T-cell (primary cell): ENCODE measurements around the gene ARHGAP15. TPM values are rescaled to one million over a fixed set of nuclear protein-coding genes. Genes with fewer than 3 reads are reported as not detected.

Experiments
- ATAC-seq, 4 experiments: fragments of 200-7000 bp in 3 of 4; fragments of 150-1000 bp in 1 of 4; cut with Tn5 transposase; replicated peaks in 1 of 4; 1 replicate in 3 of 4; 2 replicates in 1 of 4; pipeline ENCODE4 v1.10.0; 2021; ENCODE audit warnings: moderate library complexity in 3 of 4, mild to moderate bottlenecking in 2 of 4, moderate number of reproducible peaks in 1 of 4
- CTCF ChIA-PET, 2 donors: fragments of 300-600 bp; sonication (Branson Sonifier 250); formaldehyde crosslinking; loops; one replicate each; lab custom pipeline; 2022; ENCODE audit warnings: antibody characterized with exemption in 2 of 2; lab: Charles Lee
- POLR2A ChIA-PET, 2 donors: fragments of 300-600 bp; sonication (Branson Sonifier 250); formaldehyde crosslinking; loops; one replicate each; lab custom pipeline; 2022; ENCODE audit warnings: antibody characterized with exemption in 2 of 2; lab: Charles Lee
- DNase-seq, 35 experiments: peaks; one replicate each; pipeline versions ENCODE4 v3.0.0 to v3.0.0-alpha.2; 2013 to 2023
- H3K27ac ChIP-seq: one replicate; pipeline ENCODE4 v1.5.1; 2013; ENCODE audit warnings: low read length
- H3K27me3 ChIP-seq, 2 experiments: replicated peaks in 1 of 2; 1 replicate in 1 of 2; 2 replicates in 1 of 2; pipeline versions ENCODE4 v1.6.1 to v1.7.0; 2013; ENCODE audit warnings: low read length in 1 of 2, mixed read lengths in 1 of 2; ENCODE audit not compliant: control insufficient read depth in 2 of 2, insufficient read depth in 2 of 2; ENCODE audit errors: extremely low read depth in 1 of 2
- H3K36me3 ChIP-seq, 2 donors: 1 replicate in 1 of 2; 2 replicates in 1 of 2; pipeline versions ENCODE4 v1.6.1 to v1.7.0; 2013; ENCODE audit warnings: low read length in 1 of 2; ENCODE audit not compliant: control insufficient read depth in 2 of 2, insufficient read depth in 1 of 2; ENCODE audit errors: extremely low read depth in 1 of 2
- H3K4me1 ChIP-seq, 2 experiments: 1 replicate in 1 of 2; 2 replicates in 1 of 2; pipeline versions ENCODE4 v1.6.1 to v1.7.0; 2013; ENCODE audit warnings: low read length in 2 of 2, mixed read lengths in 1 of 2; ENCODE audit not compliant: insufficient read depth in 2 of 2, control insufficient read depth in 1 of 2; ENCODE audit errors: extremely low read depth in 1 of 2
- H3K4me3 ChIP-seq, 2 donors: 1 replicate in 1 of 2; 2 replicates in 1 of 2; pipeline versions ENCODE4 v1.5.1 to v1.7.0; 2013; ENCODE audit warnings: mild to moderate bottlenecking in 2 of 2, low read length in 1 of 2, moderate library complexity in 1 of 2; ENCODE audit not compliant: control insufficient read depth in 1 of 2; ENCODE audit errors: extremely low read depth in 1 of 2
- H3K9me3 ChIP-seq: 2 replicates; pipeline ENCODE4 v1.7.0; 2013
- H3K27ac Mint-ChIP-seq, 2 donors: one replicate each; pipeline ENCODE4 v1.8.0; 2020 to 2021; ENCODE audit warnings: mild to moderate bottlenecking in 2 of 2, mixed read lengths in 2 of 2
- H3K27me3 Mint-ChIP-seq, 2 donors: one replicate each; pipeline ENCODE4 v1.8.0; 2021 to 2022; ENCODE audit warnings: mixed read lengths in 2 of 2
- H3K36me3 Mint-ChIP-seq: one replicate; pipeline ENCODE4 v1.8.0; 2021; ENCODE audit warnings: mixed read lengths
- H3K4me1 Mint-ChIP-seq, 3 donors: one replicate each; pipeline ENCODE4 v1.8.0; 2020 to 2022; ENCODE audit warnings: mixed read lengths in 3 of 3, mild to moderate bottlenecking in 1 of 3
- H3K4me3 Mint-ChIP-seq, 3 donors: one replicate each; pipeline ENCODE4 v1.8.0; 2020 to 2022; ENCODE audit warnings: mild to moderate bottlenecking in 3 of 3, mixed read lengths in 3 of 3, moderate library complexity in 3 of 3
- H3K9me3 Mint-ChIP-seq, 3 donors: one replicate each; pipeline ENCODE4 v1.8.0; 2020 to 2022; ENCODE audit warnings: mixed read lengths in 3 of 3
- WGBS: methylation state at CpG from one replicate; pipeline ENCODE4 v1.1.5; 2013; ENCODE audit warnings: missing lambda C conversion rate; ENCODE audit not compliant: insufficient coverage; 5-methylcytosine and 5-hydroxymethylcytosine counted together
- total RNA-seq, 35 experiments: library from RNA in 6 of 35; stranded (reverse) in 6 of 35; fragments of 120-200 nt in 1 of 35; gene quantifications; one replicate each; pipeline versions ENCODE4 v1.2.1 to v1.2.4 and lab custom pipeline; 2013 to 2026

Gene ARHGAP15
- total RNA-seq, 5 donors from 2014 or later (not counting 1 experiment from before 2014, with no cell fraction given): 154 to 271 (median 188) TPM

DNA sequence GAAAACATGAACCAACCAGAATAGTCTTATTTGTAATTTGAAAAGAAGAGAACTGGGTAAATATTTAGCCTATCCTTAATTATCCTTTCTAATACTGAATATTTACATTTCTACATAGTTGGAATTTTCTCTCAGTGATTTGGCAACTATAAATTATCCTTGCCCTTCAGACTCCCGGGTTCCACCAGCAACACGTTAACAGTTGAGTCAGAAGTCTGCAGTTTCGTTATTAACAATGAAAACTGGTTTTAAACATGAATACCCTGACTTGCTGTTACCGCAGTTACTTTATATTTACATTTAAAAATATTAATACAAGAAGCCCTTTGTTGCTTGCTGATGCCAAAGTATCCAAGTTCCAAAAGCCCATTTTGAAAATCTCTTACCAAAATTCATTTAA is 673.0 kb downstream of the ARHGAP15 start:
- WGBS: no CpG with 5 or more reads among the region's 4 CpGs
- Histone ChIP-seq H3K4me3 (no peak overlapping the region), H3K27me3 (no peaks in the 10 kb centered on the region), H3K36me3 (no peaks in the 10 kb centered on the region), H3K27ac (no peak overlapping the region), H3K4me1 (no peaks in the 10 kb centered on the region), H3K9me3 (no peaks in the 10 kb centered on the region)
- Mint-ChIP-seq H3K27ac (no peak overlapping the region), H3K9me3 (no peaks in the 10 kb centered on the region), H3K4me1 (peaks cover 0 to 9% (median 9%) of the 10 kb centered on the region in 3 donors), H3K36me3 (no peaks in the 10 kb centered on the region), H3K4me3 (no peak overlapping the region), H3K27me3 (peaks cover 0 to 11% of the 10 kb centered on the region in 2 donors)
- no peak for DNase-seq
- CTCF ChIA-PET: no interaction called here
- no peak for ATAC-seq
- POLR2A ChIA-PET: no interaction called here

DNA sequence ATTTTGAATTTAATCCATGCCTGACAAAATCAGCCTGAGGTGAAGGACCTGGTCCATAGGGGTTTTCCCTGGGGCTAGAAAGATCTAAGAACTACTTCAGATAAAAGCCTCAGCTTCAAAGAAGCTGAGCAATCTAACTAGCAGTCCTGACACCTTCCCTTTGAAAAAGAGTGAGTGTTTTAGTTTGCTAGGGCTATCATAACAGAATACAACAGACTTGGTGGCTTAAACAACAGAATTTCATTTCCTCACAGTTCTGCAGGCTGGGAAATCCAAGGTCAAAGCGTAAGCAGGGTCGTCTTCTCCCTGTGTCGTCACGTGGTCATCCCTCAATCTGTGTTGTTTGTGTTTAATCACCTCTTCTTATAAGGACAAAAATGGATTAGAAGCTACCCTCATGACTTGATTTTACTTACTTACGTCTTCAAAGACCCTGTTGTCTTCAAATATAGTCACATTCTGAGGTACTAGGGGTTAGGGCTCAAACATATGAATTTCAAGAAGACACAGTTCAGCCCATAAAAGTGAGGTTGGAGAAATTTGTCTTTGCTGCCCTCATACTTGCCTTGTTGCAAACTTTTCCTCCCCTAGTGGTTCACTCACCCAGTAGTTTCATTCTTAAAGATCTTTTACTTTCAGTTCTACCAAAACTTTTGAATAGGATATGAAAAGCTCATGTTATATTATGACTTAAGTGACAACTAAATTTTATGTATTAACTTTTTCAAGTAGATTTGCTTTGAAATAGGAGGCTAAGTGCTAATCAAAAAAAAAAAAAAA is 673.8 kb downstream of the ARHGAP15 start:
- H3K36me3 Mint-ChIP-seq: no peaks in the 10 kb centered on the region
- DNase-seq (peak in 1 of 35 experiments; percentile 3), ATAC-seq (no peak)
- H3K9me3 ChIP-seq: no peaks in the 10 kb centered on the region
- no peaks in the 10 kb centered on the region for H3K4me1 ChIP-seq
- peak overlapping the region in 1 of 3 donors; percentile 48 for H3K4me3 Mint-ChIP-seq
- no peak overlapping the region for H3K27ac Mint-ChIP-seq
- no peaks in the 10 kb centered on the region for H3K27me3 ChIP-seq
- CTCF ChIA-PET: interaction anchor here in 1 of 2 donors (0.6 kb wide), 1 partner anchor 10 kb away, joined by 4 read pairs; no protein-coding TSS in a partner anchor
- no peaks in the 10 kb centered on the region for H3K9me3 Mint-ChIP-seq
- H3K27ac ChIP-seq: no peak overlapping the region
- POLR2A ChIA-PET: no interaction called here
- H3K27me3 Mint-ChIP-seq: peaks cover 0 to 11% of the 10 kb centered on the region in 2 donors
- peak overlapping the region in 1 of 2 donors; percentile 19 for H3K4me3 ChIP-seq
- no CpG with 5 or more reads among the region's 5 CpGs for WGBS
- H3K36me3 ChIP-seq: no peaks in the 10 kb centered on the region
- H3K4me1 Mint-ChIP-seq: peaks cover 0 to 9% (median 9%) of the 10 kb centered on the region in 3 donors

DNA sequence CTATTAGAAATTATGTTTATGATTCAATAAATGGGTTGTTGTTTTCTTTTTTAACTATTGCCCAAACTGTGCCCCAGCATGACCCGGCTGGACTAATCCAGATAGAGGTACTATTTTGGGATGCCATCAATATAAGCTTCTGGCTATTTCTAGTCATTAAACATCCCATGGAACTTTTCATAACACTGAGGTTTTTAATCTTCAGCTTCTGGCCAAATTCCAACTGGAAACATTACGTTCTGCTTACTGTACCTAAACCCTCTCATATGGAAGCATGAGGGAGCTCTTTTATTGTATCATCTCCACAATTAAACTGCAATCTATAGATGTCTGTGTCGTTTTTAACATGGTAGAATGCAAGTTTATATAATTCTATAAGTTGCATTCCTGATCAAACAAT is 674.7 kb downstream of the ARHGAP15 start:
- POLR2A ChIA-PET: no interaction called here
- DNase-seq (no peak), ATAC-seq (no peak)
- H3K27ac ChIP-seq: no peak overlapping the region
- no CpG with 5 or more reads among the region's 3 CpGs for WGBS
- H3K36me3 Mint-ChIP-seq: no peaks in the 10 kb centered on the region
- H3K4me1 ChIP-seq: no peaks in the 10 kb centered on the region
- H3K27me3 Mint-ChIP-seq: peaks cover 0 to 11% of the 10 kb centered on the region in 2 donors
- no peaks in the 10 kb centered on the region for H3K9me3 Mint-ChIP-seq
- no peak overlapping the region for H3K27ac Mint-ChIP-seq
- peaks cover 0 to 9% (median 9%) of the 10 kb centered on the region in 3 donors for H3K4me1 Mint-ChIP-seq
- CTCF ChIA-PET: interaction anchor here in 1 of 2 donors (0.6 kb wide), 1 partner anchor 9 kb away, joined by 4 read pairs; no protein-coding TSS in a partner anchor
- H3K36me3 ChIP-seq: no peaks in the 10 kb centered on the region
- no peaks in the 10 kb centered on the region for H3K27me3 ChIP-seq
- H3K4me3 Mint-ChIP-seq: no peak overlapping the region
- no peaks in the 10 kb centered on the region for H3K9me3 ChIP-seq
- no peak overlapping the region for H3K4me3 ChIP-seq

DNA sequence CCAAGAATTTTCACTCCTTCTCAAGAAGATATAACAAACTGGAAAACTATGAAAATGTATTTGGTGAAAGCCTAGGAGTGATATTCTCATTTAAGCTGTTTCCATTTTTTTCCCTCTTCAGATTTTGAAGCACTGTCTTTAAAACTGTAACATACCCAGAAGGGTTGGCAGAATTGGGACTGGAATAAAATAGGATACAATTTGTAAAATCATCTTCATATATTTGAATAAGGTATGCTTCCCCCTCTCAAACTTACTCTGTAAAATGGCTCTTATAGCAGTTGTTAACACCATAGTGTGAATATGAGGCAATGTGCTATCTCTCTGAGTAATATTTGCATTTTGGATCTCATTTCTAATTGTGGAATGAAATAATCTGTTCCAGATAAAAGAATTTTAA is 676.4 kb downstream of the ARHGAP15 start:
- H3K36me3 ChIP-seq: no peaks in the 10 kb centered on the region
- H3K27ac ChIP-seq: no peak overlapping the region
- Mint-ChIP-seq H3K9me3 (no peaks in the 10 kb centered on the region), H3K36me3 (no peaks in the 10 kb centered on the region), H3K27me3 (peaks cover 0 to 11% of the 10 kb centered on the region in 2 donors), H3K27ac (no peak overlapping the region), H3K4me3 (no peak overlapping the region), H3K4me1 (peaks cover 0 to 9% (median 9%) of the 10 kb centered on the region in 3 donors)
- no peaks in the 10 kb centered on the region for H3K4me1 ChIP-seq
- no peaks in the 10 kb centered on the region for H3K9me3 ChIP-seq
- no peaks in the 10 kb centered on the region for H3K27me3 ChIP-seq
- ATAC-seq (no peak), DNase-seq (no peak)
- H3K4me3 ChIP-seq: no peak overlapping the region
- ChIA-PET CTCF (interaction anchor here in 1 of 2 donors (0.8 kb wide), 1 partner anchor 22 kb away, joined by 3 read pairs; no protein-coding TSS in a partner anchor), POLR2A (interaction anchor here in 1 of 2 donors (0.6 kb wide), 1 partner anchor 692 kb away, joined by 3 read pairs; no protein-coding TSS in a partner anchor)

DNA sequence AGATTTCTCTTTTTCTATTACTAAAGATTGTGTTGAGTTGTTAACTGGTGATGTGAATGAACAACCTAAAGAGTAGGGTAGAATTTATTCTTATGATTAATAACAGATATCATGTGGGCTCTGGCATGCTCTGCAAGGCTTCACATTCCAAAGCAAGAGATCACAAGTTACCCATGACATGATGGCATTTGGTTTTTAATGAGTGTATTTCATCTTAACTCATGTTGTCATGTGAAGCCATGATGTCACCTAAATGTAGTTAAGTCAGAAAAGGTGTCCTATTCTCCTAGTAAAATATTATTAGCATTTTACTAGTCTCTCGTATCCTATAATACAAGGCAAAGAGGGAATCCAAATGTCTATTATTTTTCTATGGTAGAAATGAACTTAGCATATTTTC is 678.0 kb downstream of the ARHGAP15 start:
- ATAC-seq (no peak), DNase-seq (no peak)
- no peaks in the 10 kb centered on the region for H3K27me3 ChIP-seq
- WGBS: no CpG with 5 or more reads among the region's 1 CpG
- no peaks in the 10 kb centered on the region for H3K9me3 ChIP-seq
- no peak overlapping the region for H3K4me3 Mint-ChIP-seq
- no peaks in the 10 kb centered on the region for H3K36me3 ChIP-seq
- POLR2A ChIA-PET: no interaction called here
- CTCF ChIA-PET: interaction anchor here in 1 of 2 donors (0.5 kb wide), 1 partner anchor 769 kb away, joined by 4 read pairs; no protein-coding TSS in a partner anchor
- no peaks in the 10 kb centered on the region for H3K9me3 Mint-ChIP-seq
- H3K27ac Mint-ChIP-seq: no peak overlapping the region
- no peak overlapping the region for H3K27ac ChIP-seq
- H3K4me1 ChIP-seq: no peaks in the 10 kb centered on the region
- H3K4me1 Mint-ChIP-seq: peaks cover 0 to 9% (median 9%) of the 10 kb centered on the region in 3 donors
- H3K36me3 Mint-ChIP-seq: no peaks in the 10 kb centered on the region
- H3K4me3 ChIP-seq: no peak overlapping the region
- peaks cover 0 to 11% of the 10 kb centered on the region in 2 donors for H3K27me3 Mint-ChIP-seq

DNA sequence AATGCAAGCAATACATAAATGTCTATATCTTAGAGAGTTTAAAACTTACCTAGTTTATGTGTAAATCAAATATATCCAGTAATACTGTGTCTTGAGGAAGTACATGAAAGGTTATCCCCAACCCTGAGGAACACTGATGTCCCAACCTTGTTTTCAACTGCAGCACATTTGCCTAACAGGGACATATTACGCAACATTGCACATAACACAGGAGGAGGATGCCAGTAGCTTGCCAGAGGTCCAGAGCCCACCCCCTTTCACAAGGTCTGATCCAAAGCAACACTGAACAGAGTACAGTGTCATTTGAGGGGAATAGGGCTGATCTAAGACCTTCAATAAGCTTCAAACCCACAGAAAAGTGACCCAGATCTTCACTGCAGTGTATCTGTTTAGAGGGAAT is 678.5 kb downstream of the ARHGAP15 start:
- H3K4me1 Mint-ChIP-seq: peaks cover 0 to 7% (median 7%) of the 10 kb centered on the region in 3 donors
- no peak for DNase-seq
- Histone ChIP-seq H3K27ac (no peak overlapping the region), H3K4me3 (no peak overlapping the region), H3K4me1 (no peaks in the 10 kb centered on the region), H3K36me3 (no peaks in the 10 kb centered on the region), H3K9me3 (no peaks in the 10 kb centered on the region), H3K27me3 (no peaks in the 10 kb centered on the region)
- CTCF ChIA-PET: no interaction called here
- no peak overlapping the region for H3K27ac Mint-ChIP-seq
- POLR2A ChIA-PET: no interaction called here
- no peak for ATAC-seq
- H3K4me3 Mint-ChIP-seq: no peak overlapping the region
- H3K9me3 Mint-ChIP-seq: no peaks in the 10 kb centered on the region
- peaks cover 0 to 11% of the 10 kb centered on the region in 2 donors for H3K27me3 Mint-ChIP-seq
- no CpG with 5 or more reads among the region's 1 CpG for WGBS
- H3K36me3 Mint-ChIP-seq: no peaks in the 10 kb centered on the region
